ENCODE measurements around the gene CPZ.

DNA sequence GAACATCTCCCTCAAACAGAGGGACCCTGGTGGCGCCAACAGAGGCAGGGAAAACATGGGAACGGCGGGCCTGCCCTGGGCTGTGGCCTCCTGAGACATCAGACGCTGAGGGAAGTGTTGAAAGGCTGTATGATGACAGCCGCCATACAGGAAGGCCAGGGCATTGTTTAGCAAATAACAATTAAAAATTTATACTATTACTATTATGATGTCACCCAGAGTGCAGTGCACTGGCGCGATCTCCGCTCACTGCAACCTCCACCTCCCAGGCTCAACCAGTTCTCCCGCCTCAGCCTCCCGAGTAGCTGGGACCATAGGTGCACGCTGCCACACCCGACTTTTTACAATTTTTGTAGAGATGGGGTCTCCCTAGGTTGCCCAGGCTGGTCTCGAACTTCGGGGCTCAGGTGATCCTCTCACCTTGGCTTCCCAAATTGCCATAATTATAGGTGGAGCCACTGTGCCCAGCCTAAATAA is 54.6 kb downstream of the CPZ start:
- TF ChIP-seq, protein P1, sequence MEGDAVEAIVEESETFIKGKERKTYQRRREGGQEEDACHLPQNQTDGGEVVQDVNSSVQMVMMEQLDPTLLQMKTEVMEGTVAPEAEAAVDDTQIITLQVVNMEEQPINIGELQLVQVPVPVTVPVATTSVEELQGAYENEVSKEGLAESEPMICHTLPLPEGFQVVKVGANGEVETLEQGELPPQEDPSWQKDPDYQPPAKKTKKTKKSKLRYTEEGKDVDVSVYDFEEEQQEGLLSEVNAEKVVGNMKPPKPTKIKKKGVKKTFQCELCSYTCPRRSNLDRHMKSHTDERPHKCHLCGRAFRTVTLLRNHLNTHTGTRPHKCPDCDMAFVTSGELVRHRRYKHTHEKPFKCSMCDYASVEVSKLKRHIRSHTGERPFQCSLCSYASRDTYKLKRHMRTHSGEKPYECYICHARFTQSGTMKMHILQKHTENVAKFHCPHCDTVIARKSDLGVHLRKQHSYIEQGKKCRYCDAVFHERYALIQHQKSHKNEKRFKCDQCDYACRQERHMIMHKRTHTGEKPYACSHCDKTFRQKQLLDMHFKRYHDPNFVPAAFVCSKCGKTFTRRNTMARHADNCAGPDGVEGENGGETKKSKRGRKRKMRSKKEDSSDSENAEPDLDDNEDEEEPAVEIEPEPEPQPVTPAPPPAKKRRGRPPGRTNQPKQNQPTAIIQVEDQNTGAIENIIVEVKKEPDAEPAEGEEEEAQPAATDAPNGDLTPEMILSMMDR (IDR thresholded peaks at IDR 0.05), result no peak
- no peak for TF ChIP-seq POLR2A (IDR thresholded peaks at IDR 0.05)

Measured in adrenal gland (tissue), 5 donors.